ENCODE data around the gene ETF1. TPM values are rescaled to one million over a fixed set of nuclear protein-coding genes. Genes with fewer than 3 reads are reported as not detected.
A peak's percentile ranks its signal among the peaks of the same experiment; 100 is the strongest.

The ETF1 gene
- total and polyA plus RNA-seq, 9 of the 15 experiments (the other 6 are each of a cell fraction or from before 2014, with no cell fraction given) = 53.7 to 209 (median 164) TPM

DNA sequence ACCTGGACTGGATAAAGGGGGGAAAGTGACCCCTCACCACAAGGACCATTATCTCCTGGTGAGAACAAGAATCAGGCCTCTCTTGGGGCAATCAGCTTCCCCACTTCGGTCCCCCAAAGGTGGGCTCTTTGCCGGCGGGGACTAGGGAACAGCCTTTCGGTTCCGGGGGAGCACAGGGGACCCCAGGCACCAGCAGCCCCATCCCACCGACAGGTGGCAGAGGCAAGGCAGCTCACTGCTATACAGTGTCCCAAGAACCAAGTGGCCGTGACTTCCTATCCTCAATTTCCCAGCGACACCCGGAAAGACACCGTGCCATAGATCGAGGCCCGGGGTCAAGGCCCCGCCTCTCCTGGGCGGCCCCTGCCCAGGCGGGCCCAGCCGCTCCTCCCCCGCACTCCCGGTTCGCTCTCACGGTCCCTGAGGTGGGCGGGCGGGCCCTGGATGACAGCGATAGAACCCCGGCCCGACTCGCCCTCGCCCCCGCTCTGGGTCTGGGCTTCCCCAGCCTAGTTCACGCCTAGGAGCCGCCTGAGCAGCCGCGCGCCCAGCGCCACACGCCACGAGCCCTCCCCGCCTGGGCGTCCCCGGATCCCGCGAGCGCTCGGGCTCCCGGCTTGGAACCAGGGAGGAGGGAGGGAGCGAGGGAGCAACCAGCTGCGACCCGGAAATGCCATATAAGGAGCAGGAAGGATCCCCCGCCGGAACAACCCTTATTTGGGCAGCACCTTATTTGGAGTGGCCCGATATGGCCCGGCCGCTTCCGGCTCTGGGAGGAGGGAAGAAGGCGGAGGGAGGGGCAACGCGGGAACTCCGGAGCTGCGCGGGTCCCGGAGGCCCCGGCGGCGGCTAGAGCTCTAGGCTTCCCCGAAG, 78.4 kb downstream of the ETF1 start (continued):
- no peak for TF ChIP-seq KAT7 (CRISPR knock-in tag; IDR thresholded peaks at IDR 0.05; ENCODE audit: borderline replicate concordance)
- TF ChIP-seq, protein P1, sequence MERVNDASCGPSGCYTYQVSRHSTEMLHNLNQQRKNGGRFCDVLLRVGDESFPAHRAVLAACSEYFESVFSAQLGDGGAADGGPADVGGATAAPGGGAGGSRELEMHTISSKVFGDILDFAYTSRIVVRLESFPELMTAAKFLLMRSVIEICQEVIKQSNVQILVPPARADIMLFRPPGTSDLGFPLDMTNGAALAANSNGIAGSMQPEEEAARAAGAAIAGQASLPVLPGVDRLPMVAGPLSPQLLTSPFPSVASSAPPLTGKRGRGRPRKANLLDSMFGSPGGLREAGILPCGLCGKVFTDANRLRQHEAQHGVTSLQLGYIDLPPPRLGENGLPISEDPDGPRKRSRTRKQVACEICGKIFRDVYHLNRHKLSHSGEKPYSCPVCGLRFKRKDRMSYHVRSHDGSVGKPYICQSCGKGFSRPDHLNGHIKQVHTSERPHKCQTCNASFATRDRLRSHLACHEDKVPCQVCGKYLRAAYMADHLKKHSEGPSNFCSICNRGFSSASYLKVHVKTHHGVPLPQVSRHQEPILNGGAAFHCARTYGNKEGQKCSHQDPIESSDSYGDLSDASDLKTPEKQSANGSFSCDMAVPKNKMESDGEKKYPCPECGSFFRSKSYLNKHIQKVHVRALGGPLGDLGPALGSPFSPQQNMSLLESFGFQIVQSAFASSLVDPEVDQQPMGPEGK (CRISPR knock-in tag; IDR thresholded peaks at IDR 0.05; ENCODE audit: borderline replicate concordance) = no peak
- TF ChIP-seq XRCC4 (IDR thresholded peaks at IDR 0.05; ENCODE audit: extremely low read depth, insufficient read depth, insufficient read length) = no peak
- no peak for TF ChIP-seq NR2C2 (CRISPR knock-in tag; IDR thresholded peaks at IDR 0.05)
- TF ChIP-seq NR2C2 (tag; IDR thresholded peaks at IDR 0.05) = peak; percentile 95
- TF ChIP-seq ZNF282 (CRISPR knock-in tag; IDR thresholded peaks at IDR 0.05) = no peak
- TF ChIP-seq ETV1 (tag; conservative IDR thresholded peaks at IDR 0.05; ENCODE audit: low read depth) = peak; percentile 80
- peak in 1 of 2 experiments; percentile 72; a peak in 1 of 4 replicates for TF ChIP-seq FOXA3 (CRISPR knock-in tag; conservative IDR thresholded peaks at IDR 0.05 in 1 of 2, IDR thresholded peaks at IDR 0.05 in 1 of 2)
- TF ChIP-seq FOSL1 (tag; conservative IDR thresholded peaks at IDR 0.05) = no peak
- TF ChIP-seq ZNF253 (CRISPR knock-in tag; conservative IDR thresholded peaks at IDR 0.05) = no peak
- no peak for TF ChIP-seq SAFB2 (IDR thresholded peaks at IDR 0.05; ENCODE audit: borderline replicate concordance, low read depth, low read length, severe bottlenecking)
- TF ChIP-seq, protein P2, sequence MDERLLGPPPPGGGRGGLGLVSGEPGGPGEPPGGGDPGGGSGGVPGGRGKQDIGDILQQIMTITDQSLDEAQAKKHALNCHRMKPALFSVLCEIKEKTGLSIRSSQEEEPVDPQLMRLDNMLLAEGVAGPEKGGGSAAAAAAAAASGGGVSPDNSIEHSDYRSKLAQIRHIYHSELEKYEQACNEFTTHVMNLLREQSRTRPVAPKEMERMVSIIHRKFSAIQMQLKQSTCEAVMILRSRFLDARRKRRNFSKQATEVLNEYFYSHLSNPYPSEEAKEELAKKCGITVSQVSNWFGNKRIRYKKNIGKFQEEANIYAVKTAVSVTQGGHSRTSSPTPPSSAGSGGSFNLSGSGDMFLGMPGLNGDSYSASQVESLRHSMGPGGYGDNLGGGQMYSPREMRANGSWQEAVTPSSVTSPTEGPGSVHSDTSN (CRISPR knock-in tag; IDR thresholded peaks at IDR 0.05; ENCODE audit: low read depth) = no peak
- TF ChIP-seq, protein P2 (tag; conservative IDR thresholded peaks at IDR 0.05; ENCODE audit: low read depth) = no peak
- TF ChIP-seq, protein P3, sequence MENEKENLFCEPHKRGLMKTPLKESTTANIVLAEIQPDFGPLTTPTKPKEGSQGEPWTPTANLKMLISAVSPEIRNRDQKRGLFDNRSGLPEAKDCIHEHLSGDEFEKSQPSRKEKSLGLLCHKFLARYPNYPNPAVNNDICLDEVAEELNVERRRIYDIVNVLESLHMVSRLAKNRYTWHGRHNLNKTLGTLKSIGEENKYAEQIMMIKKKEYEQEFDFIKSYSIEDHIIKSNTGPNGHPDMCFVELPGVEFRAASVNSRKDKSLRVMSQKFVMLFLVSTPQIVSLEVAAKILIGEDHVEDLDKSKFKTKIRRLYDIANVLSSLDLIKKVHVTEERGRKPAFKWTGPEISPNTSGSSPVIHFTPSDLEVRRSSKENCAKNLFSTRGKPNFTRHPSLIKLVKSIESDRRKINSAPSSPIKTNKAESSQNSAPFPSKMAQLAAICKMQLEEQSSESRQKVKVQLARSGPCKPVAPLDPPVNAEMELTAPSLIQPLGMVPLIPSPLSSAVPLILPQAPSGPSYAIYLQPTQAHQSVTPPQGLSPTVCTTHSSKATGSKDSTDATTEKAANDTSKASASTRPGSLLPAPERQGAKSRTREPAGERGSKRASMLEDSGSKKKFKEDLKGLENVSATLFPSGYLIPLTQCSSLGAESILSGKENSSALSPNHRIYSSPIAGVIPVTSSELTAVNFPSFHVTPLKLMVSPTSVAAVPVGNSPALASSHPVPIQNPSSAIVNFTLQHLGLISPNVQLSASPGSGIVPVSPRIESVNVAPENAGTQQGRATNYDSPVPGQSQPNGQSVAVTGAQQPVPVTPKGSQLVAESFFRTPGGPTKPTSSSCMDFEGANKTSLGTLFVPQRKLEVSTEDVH (IDR thresholded peaks at IDR 0.05; ENCODE audit: low read depth, partially characterized antibody) = peak; percentile 86
- no peak for TF ChIP-seq BRF1 (IDR thresholded peaks at IDR 0.05; ENCODE audit: borderline replicate concordance, extremely low read depth, insufficient read length)
- no peak for TF ChIP-seq ZZZ3 (IDR thresholded peaks at IDR 0.05)
- no peak for TF ChIP-seq ZNF408 (CRISPR knock-in tag; IDR thresholded peaks at IDR 0.05; ENCODE audit: low read depth)
